LNCAP (cell line): ENCODE measurements around the gene AP2B1.

Source experiments
- TF ChIP-seq, protein P1 (sequence below): fragments of 450-650 bp; IDR thresholded peaks from 2 replicates; pipeline ENCODE4 v1.5.1; 2017; ENCODE audit warnings: mild to moderate bottlenecking

The AP2B1 gene

DNA sequence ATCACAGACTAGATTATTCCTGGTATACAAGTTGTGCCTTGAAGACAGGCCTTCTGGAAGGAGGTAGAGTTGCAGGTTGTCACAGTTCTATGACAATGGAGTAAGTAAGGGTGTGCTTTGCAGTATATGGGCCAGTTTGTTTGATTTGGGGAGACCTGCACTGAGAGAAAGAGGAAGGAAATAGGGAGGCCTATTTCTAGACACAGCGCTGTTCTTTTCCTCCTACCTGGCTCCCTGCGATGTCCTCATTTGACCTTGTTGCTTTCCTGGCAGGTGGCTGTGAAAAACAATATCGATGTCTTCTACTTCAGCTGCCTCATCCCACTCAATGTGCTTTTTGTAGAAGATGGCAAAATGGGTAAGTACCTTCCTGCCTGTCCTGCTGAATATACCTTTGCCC, 121.8 kb downstream of the AP2B1 start:
- TF ChIP-seq, protein P1, sequence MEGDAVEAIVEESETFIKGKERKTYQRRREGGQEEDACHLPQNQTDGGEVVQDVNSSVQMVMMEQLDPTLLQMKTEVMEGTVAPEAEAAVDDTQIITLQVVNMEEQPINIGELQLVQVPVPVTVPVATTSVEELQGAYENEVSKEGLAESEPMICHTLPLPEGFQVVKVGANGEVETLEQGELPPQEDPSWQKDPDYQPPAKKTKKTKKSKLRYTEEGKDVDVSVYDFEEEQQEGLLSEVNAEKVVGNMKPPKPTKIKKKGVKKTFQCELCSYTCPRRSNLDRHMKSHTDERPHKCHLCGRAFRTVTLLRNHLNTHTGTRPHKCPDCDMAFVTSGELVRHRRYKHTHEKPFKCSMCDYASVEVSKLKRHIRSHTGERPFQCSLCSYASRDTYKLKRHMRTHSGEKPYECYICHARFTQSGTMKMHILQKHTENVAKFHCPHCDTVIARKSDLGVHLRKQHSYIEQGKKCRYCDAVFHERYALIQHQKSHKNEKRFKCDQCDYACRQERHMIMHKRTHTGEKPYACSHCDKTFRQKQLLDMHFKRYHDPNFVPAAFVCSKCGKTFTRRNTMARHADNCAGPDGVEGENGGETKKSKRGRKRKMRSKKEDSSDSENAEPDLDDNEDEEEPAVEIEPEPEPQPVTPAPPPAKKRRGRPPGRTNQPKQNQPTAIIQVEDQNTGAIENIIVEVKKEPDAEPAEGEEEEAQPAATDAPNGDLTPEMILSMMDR, result no peak

DNA sequence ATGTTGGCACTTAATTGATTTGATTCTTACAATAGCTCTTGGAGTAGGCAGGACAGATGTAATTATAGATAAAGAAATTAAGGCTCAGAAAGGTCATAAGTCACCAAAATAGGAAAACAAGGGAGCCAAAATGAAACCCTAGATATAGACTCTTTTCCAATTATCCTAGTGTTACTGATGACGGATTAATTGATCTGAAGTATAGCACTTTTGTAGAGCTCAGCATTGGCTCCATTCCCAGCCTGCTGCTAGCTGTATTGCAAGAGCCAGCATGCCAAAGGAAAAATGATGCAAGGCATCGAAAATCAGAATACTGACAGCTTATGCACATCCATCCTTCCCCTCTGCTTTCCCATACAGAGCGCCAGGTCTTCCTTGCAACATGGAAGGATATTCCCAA, 122.8 kb downstream of the AP2B1 start:
- TF ChIP-seq, protein P1, result no peak

DNA sequence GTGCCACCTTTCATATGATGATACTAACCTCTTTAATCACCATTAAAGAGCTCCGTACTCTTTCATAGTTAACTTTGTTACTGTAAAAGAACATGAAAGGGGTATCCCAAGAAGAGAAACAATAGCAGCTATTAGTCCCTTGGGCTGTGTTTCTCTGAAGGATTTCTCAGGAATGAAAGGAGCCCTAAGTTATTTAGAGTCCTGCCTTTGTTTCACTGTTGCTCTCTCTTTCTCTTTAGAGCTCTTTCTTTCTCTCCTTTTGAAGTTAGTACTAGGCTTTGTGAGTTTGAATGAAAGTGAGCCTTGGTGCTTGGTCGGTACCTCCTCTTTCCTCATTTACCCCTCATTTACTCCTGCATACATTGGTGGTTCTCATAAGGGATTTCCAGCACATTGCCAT, 123.8 kb downstream of the AP2B1 start:
- TF ChIP-seq, protein P1, result no peak

DNA sequence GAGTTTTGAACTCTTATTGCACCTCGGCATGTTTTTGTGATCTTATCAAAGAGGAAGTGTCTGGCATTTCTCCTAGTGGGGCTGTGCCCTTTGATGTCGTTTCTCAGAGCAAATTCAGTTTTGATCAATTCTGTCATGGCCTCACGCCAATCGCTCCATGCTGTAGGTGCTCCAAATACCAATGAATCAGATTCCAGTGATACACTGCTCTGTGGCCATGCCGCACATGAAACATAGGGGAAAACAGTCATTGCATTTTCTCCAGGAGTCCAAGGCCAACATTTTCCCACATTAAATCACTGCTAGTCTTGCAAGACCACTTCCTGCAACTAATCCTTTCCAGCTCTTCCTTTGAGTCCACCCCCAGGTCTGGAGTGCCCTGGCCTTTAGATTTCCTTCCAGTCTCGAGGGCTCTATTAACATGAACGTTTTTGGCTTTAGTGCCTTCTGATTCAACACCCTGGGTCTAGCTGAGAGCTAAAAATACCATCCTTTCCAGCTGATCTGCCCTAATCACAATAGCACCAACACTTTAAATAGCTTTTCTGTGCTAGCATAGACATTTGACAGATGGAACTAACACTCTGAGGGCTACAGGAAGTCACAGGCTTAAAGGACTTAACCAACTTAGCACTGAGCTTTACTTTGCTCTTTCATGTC, 126.1 kb downstream of the AP2B1 start:
- TF ChIP-seq, protein P1, result no peak

DNA sequence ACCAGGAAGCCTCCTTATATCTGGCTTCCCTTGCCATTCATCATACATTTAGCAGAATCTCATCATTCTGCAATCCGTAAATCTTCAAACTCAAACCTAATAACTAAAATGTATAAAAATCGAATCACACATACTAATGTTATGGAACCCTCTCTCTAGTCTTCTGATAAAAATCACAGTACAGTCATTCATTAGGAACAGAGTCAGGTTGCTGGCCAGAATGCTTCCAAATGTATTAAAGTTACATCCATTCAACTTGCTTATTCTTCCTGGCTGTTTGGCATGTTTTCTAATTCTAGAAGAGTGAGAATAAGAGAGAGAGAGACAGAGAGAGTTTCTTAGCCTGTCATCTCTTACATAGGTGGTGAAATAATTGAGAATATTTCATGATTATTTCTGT, 127.9 kb downstream of the AP2B1 start:
- TF ChIP-seq, protein P1, result no peak

DNA sequence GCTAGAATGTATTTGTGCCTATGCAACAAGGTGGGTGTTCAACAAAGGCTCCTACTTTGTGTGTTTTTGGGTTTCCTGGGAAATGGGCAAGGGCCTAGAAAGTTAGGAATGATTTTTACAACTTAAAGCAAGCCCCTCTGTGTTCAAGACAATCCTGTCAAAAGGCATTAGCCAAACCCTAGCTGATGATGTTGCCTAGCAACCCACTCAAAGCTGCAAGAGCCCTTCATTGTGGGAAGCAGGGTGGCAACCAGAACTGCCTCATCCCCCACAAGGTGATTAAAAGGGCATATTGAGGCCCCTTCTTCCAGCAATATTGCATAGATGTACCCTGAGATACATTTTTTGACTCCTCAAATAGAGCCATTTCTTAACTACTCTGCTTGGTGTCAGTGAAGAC, 128.3 kb downstream of the AP2B1 start:
- TF ChIP-seq, protein P1, result no peak

DNA sequence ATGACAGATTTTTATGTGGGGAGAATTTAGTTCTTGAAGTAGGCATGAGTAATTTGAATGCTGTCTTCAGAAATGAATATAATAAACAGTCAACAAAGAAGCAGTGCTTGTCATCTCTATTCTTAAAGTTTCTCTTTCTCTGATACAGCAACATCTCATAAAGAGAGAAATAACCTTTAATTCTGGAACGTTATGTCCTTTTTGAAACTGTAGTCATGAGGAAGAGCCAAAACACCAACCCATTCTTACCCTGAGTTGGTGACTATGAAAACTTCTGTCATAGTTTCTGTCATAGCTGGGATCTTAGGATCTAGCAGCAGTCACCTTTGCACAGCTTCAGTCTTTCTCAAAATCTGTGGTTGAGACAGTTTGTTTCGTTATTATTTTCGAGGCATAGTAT, 129.1 kb downstream of the AP2B1 start:
- TF ChIP-seq, protein P1, result no peak
